H9 (cell line): ENCODE measurements around the gene ASPRV1. TPM values are rescaled to one million over a fixed set of nuclear protein-coding genes. Genes with fewer than 3 reads are reported as not detected.
A peak's percentile ranks its signal among the peaks of the same experiment; 100 is the strongest.

ENCODE experiments used
- DNase-seq: peaks from one replicate; pipeline ENCODE4 v3.0.0-alpha.2; 2017
- H2AFZ ChIP-seq: one replicate; pipeline ENCODE4 v1.6.1; 2013; ENCODE audit warnings: mild to moderate bottlenecking, low read length, control low read depth, moderate library complexity
- H2AK5ac ChIP-seq: 2 replicates; pipeline ENCODE4 v1.6.1; 2013; ENCODE audit warnings: low read length, control low read depth, mixed read lengths; ENCODE audit not compliant: insufficient read length
- H2BK120ac ChIP-seq: one replicate; pipeline ENCODE4 v1.6.1; 2013; ENCODE audit warnings: low read depth, mild to moderate bottlenecking, low read length, control low read depth, inconsistent platforms; ENCODE audit not compliant: poor library complexity, severe bottlenecking
- H2BK12ac ChIP-seq: 2 replicates; pipeline ENCODE4 v1.6.1; 2013; ENCODE audit warnings: low read length, control low read depth, mixed read lengths, low read depth; ENCODE audit not compliant: insufficient read length
- H2BK15ac ChIP-seq: 2 replicates; pipeline ENCODE4 v1.6.1; 2013; ENCODE audit warnings: low read depth, low read length, control low read depth
- H2BK20ac ChIP-seq: one replicate; pipeline ENCODE4 v1.6.1; 2013; ENCODE audit warnings: low read depth, mild to moderate bottlenecking, low read length, control low read depth, inconsistent platforms; ENCODE audit not compliant: poor library complexity, severe bottlenecking
- H2BK5ac ChIP-seq: 2 replicates; pipeline ENCODE4 v1.6.1; 2013; ENCODE audit warnings: low read length, control low read depth, mixed read lengths; ENCODE audit not compliant: insufficient read length
- H3K14ac ChIP-seq: 2 replicates; pipeline ENCODE4 v1.6.1; 2013; ENCODE audit warnings: low read length, control low read depth; ENCODE audit not compliant: insufficient read depth
- H3K18ac ChIP-seq: 2 replicates; pipeline ENCODE4 v1.6.1; 2013; ENCODE audit warnings: low read depth, mild to moderate bottlenecking, mixed read lengths, low read length, control low read depth; ENCODE audit not compliant: insufficient read length
- H3K23ac ChIP-seq: 2 replicates; pipeline ENCODE4 v1.6.1; 2013; ENCODE audit warnings: low read length, control low read depth, mixed read lengths, low read depth; ENCODE audit not compliant: insufficient read length
- H3K23me2 ChIP-seq: 2 replicates; pipeline ENCODE4 v1.6.1; 2013; ENCODE audit warnings: low read depth, mild to moderate bottlenecking, mixed read lengths, low read length, control low read depth; ENCODE audit not compliant: insufficient read length, poor library complexity, severe bottlenecking
- H3K27ac ChIP-seq: 2 replicates; pipeline ENCODE4 v1.5.1; 2013; ENCODE audit warnings: low read length, control low read depth, mixed read lengths, low read depth; ENCODE audit not compliant: insufficient read length
- H3K27me3 ChIP-seq: 2 replicates; pipeline ENCODE4 v1.6.1; 2013; ENCODE audit warnings: low read length, control low read depth, inconsistent platforms; ENCODE audit not compliant: insufficient read depth
- H3K4ac ChIP-seq: 2 replicates; pipeline ENCODE4 v1.6.1; 2013; ENCODE audit warnings: low read depth, mild to moderate bottlenecking, control low read depth, inconsistent platforms, low read length, moderate library complexity
- H3K4me1 ChIP-seq: 2 replicates; pipeline ENCODE4 v1.6.1; 2013; ENCODE audit warnings: low read length, control low read depth, inconsistent platforms; ENCODE audit not compliant: insufficient read depth
- H3K4me2 ChIP-seq: 2 replicates; pipeline ENCODE4 v1.6.1; 2013; ENCODE audit warnings: low read length, control low read depth, mixed read lengths; ENCODE audit not compliant: insufficient read length, insufficient read depth
- H3K56ac ChIP-seq: 2 replicates; pipeline ENCODE4 v1.6.1; 2013; ENCODE audit warnings: low read depth, mild to moderate bottlenecking, mixed read lengths, low read length, control low read depth; ENCODE audit not compliant: insufficient read length
- H3K79me1 ChIP-seq: 2 replicates; pipeline ENCODE4 v1.6.1; 2013; ENCODE audit warnings: low read depth, mild to moderate bottlenecking, moderate library complexity, low read length, control low read depth, inconsistent platforms; ENCODE audit not compliant: insufficient read depth, poor library complexity, severe bottlenecking
- H3K79me2 ChIP-seq: 2 replicates; pipeline ENCODE4 v1.6.1; 2013; ENCODE audit warnings: low read length, control low read depth, inconsistent platforms; ENCODE audit not compliant: insufficient read depth
- H3K9ac ChIP-seq: 2 replicates; pipeline ENCODE4 v1.6.1; 2013; ENCODE audit warnings: low read length, control low read depth, mixed read lengths; ENCODE audit not compliant: insufficient read length; ENCODE audit errors: extremely low read depth
- H3K9me3 ChIP-seq: one replicate; pipeline ENCODE4 v1.6.1; 2013; ENCODE audit warnings: low read depth, low read length, inconsistent platforms; ENCODE audit not compliant: control insufficient read depth
- H3T11ph ChIP-seq: one replicate; pipeline ENCODE4 v1.6.1; 2013; ENCODE audit warnings: mild to moderate bottlenecking, low read length, control low read depth, inconsistent platforms
- H4K20me1 ChIP-seq: one replicate; pipeline ENCODE4 v1.6.1; 2013; ENCODE audit not compliant: control insufficient read depth, insufficient read length, insufficient read depth
- H4K5ac ChIP-seq: 2 replicates; pipeline ENCODE4 v1.6.1; 2013; ENCODE audit warnings: low read depth, mild to moderate bottlenecking, mixed read lengths, low read length, control low read depth; ENCODE audit not compliant: insufficient read length
- H4K8ac ChIP-seq: replicated peaks from 2 replicates; pipeline ENCODE4 v1.6.1; 2013; ENCODE audit warnings: low read length, control low read depth, mixed read lengths, low read depth; ENCODE audit not compliant: insufficient read length
- H4K91ac ChIP-seq: 2 replicates; pipeline ENCODE4 v1.6.1; 2013; ENCODE audit warnings: low read depth, mild to moderate bottlenecking, moderate library complexity, mixed read lengths, low read length, control low read depth; ENCODE audit not compliant: insufficient read length
- H3K27ac Mint-ChIP-seq, 3 experiments: 2 replicates in 2 of 3; 3 replicates in 1 of 3; pipeline ENCODE4 v1.8.0; 2020 to 2021; ENCODE audit warnings: mixed read lengths in 3 of 3, mild to moderate bottlenecking in 1 of 3, moderate library complexity in 1 of 3
- H3K27me3 Mint-ChIP-seq: 2 replicates; pipeline ENCODE4 v1.8.0; 2021; ENCODE audit warnings: low read depth, mild to moderate bottlenecking, moderate library complexity, mixed read lengths
- H3K36me3 Mint-ChIP-seq, 3 experiments: 2 replicates in 2 of 3; 3 replicates in 1 of 3; pipeline ENCODE4 v1.8.0; 2020 to 2021; ENCODE audit warnings: low read depth in 3 of 3, mixed read lengths in 3 of 3; ENCODE audit not compliant: insufficient read depth in 1 of 3
- H3K4me1 Mint-ChIP-seq, 2 experiments: 2 replicates each; pipeline ENCODE4 v1.8.0; 2020; ENCODE audit warnings: mixed read lengths in 2 of 2
- H3K4me3 Mint-ChIP-seq, 2 experiments: 2 replicates in 1 of 2; 3 replicates in 1 of 2; pipeline ENCODE4 v1.8.0; 2020 to 2021; ENCODE audit warnings: mild to moderate bottlenecking in 2 of 2, mixed read lengths in 2 of 2, moderate library complexity in 1 of 2
- H3K9me3 Mint-ChIP-seq, 2 experiments: 2 replicates in 1 of 2; 3 replicates in 1 of 2; pipeline ENCODE4 v1.8.0; 2020; ENCODE audit warnings: mild to moderate bottlenecking in 2 of 2, mixed read lengths in 2 of 2, moderate library complexity in 1 of 2
- CTCF ChIP-seq: fragments of 200-600 bp; sonication (generic); conservative IDR thresholded peaks from 3 replicates; pipeline ENCODE4 v1.8.0; 2021; ENCODE audit warnings: antibody characterized with exemption, mild to moderate bottlenecking
- WGBS: extraction: QIAGEN DNeasy Blood & Tissue Kit; methylation state at CpG from one replicate; pipeline ENCODE4 v1.1.7; 2013; ENCODE audit warnings: missing lambda C conversion rate, low lambda C conversion rate, mixed read lengths; ENCODE audit not compliant: insufficient read length; ENCODE audit errors: extremely low coverage; 5-methylcytosine and 5-hydroxymethylcytosine counted together
- total RNA-seq: library from RNA; stranded (reverse); gene quantifications from 2 replicates; pipeline ENCODE4 v1.2.1, GENCODE V29; 2021

Gene ASPRV1
- total RNA-seq, 1 experiment from 2014 or later, result 0.57 TPM

GRCh38 chr2:69977906-69978482, 16.6 kb upstream of the ASPRV1 start:
- H4K8ac ChIP-seq, result no peak overlapping the region
- H3K27ac ChIP-seq, result no peak overlapping the region
- no peak overlapping the region for H2BK120ac ChIP-seq
- H3K56ac ChIP-seq, result no peak overlapping the region
- no peaks in the 10 kb centered on the region for H3K79me1 ChIP-seq
- Mint-ChIP-seq H3K36me3 (peaks cover 0 to 2% (median 0%) of the 10 kb centered on the region in 3 experiments; a peak in 1 of 7 replicates), H3K27ac (peak overlapping the region in 1 of 3 experiments; percentile 35; a peak in 1 of 7 replicates), H3K9me3 (no peaks in the 10 kb centered on the region), H3K4me3 (no peak overlapping the region), H3K27me3 (no peaks in the 10 kb centered on the region), H3K4me1 (peaks cover 15 to 22% of the 10 kb centered on the region in 2 experiments)
- no peak overlapping the region for H3K4ac ChIP-seq
- no peak for DNase-seq
- no peaks in the 10 kb centered on the region for H3K23me2 ChIP-seq
- H3K14ac ChIP-seq, result no peak overlapping the region
- H2BK12ac ChIP-seq, result no peak overlapping the region
- H4K91ac ChIP-seq, result no peak overlapping the region
- H3K4me2 ChIP-seq, result no peak overlapping the region
- no peak overlapping the region for H2AK5ac ChIP-seq
- no CpG with 5 or more reads among the region's 4 CpGs for WGBS
- no peak overlapping the region for H2BK20ac ChIP-seq
- no peak overlapping the region for H3K23ac ChIP-seq
- H3K9me3 ChIP-seq, result no peaks in the 10 kb centered on the region
- H2AFZ ChIP-seq, result no peak overlapping the region
- H3K27me3 ChIP-seq, result no peaks in the 10 kb centered on the region
- no peaks in the 10 kb centered on the region for H4K20me1 ChIP-seq
- H2BK5ac ChIP-seq, result no peak overlapping the region
- H3T11ph ChIP-seq, result no peak overlapping the region
- TF ChIP-seq CTCF, result no peak
- no peaks in the 10 kb centered on the region for H3K79me2 ChIP-seq
- H4K5ac ChIP-seq, result no peak overlapping the region
- H3K4me1 ChIP-seq, result no peaks in the 10 kb centered on the region; the same call in 1 of the 2 replicates
- no peak overlapping the region for H3K9ac ChIP-seq
- no peak overlapping the region; the same call in 1 of the 2 replicates for H2BK15ac ChIP-seq
- H3K18ac ChIP-seq, result no peak overlapping the region
